Activated CD8-positive, alpha-beta memory T cell treated with anti-CD3 and anti-CD28 coated beads for 4 hours (primary cell): Measurements from ENCODE around the gene WFDC9.
"Not testable (repeated sequence)": the region's sequence is repeated elsewhere in the genome, so short reads cannot be mapped to it uniquely, and the experiment has no call there.

Source experiments
- DNase-seq, 2 donors: peaks; one replicate each; pipeline ENCODE4 v3.0.0-alpha.2; 2020; ENCODE audit warnings: low read depth in 2 of 2

The WFDC9 gene

GRCh38 chr20:45592574-45593189 lies 38.4 kb downstream of the WFDC9 start:
- DNase-seq, result no peak

GRCh38 chr20:45589725-45590124 lies 41.4 kb downstream of the WFDC9 start:
- no peak for DNase-seq

- DNase-seq, result no peak
Measured at GRCh38 chr20:45588800-45589199, 42.3 kb downstream of the WFDC9 start.

GRCh38 chr20:45585986-45586385 lies 45.1 kb downstream of the WFDC9 start:
- DNase-seq, result not testable (repeated sequence)

GRCh38 chr20:45584294-45584693 lies 46.8 kb downstream of the WFDC9 start:
- DNase-seq, result not testable (repeated sequence)

GRCh38 chr20:45583502-45583901 lies 47.6 kb downstream of the WFDC9 start:
- DNase-seq, result no peak

- DNase-seq, result no peak
Measured at GRCh38 chr20:45581702-45582101, 49.4 kb downstream of the WFDC9 start.

GRCh38 chr20:45579184-45579583 lies 51.9 kb downstream of the WFDC9 start, which contains the start of gene WFDC8:
TSS of gene WFDC8 (minus strand) at chr20:45579284. CDS start at chr20:45579247, 37 bp downstream.
- DNase-seq, result no peak

GRCh38 chr20:45578231-45578630 lies 52.9 kb downstream of the WFDC9 start:
- no peak for DNase-seq

GRCh38 chr20:45576995-45577394 lies 54.1 kb downstream of the WFDC9 start:
- DNase-seq, result no peak

GRCh38 chr20:45575931-45576330 lies 55.2 kb downstream of the WFDC9 start:
- DNase-seq, result no peak

GRCh38 chr20:45569650-45570049 lies 61.4 kb downstream of the WFDC9 start:
- DNase-seq, result not testable (repeated sequence)

GRCh38 chr20:45564760-45565276 lies 66.3 kb downstream of the WFDC9 start:
- no peak for DNase-seq
